ENCODE data around the gene COA7.

- TF ChIP-seq POLR2A (IDR thresholded peaks at IDR 0.05) (no peak), CTCF (IDR thresholded peaks at IDR 0.05) (no peak)
Measured at GRCh38 chr1:52706941-52707926, 9.1 kb upstream of the COA7 start.
